NAMALWA (cell line): Measurements from ENCODE around the gene PLBD2.
"Not testable (repeated sequence)": the region's sequence is repeated elsewhere in the genome, so short reads cannot be mapped to it uniquely, and the experiment has no call there.

ENCODE experiments used
- DNase-seq: peaks from one replicate; pipeline ENCODE4 v3.0.0-alpha.2; 2015; ENCODE audit warnings: low spot score

The PLBD2 gene

DNA sequence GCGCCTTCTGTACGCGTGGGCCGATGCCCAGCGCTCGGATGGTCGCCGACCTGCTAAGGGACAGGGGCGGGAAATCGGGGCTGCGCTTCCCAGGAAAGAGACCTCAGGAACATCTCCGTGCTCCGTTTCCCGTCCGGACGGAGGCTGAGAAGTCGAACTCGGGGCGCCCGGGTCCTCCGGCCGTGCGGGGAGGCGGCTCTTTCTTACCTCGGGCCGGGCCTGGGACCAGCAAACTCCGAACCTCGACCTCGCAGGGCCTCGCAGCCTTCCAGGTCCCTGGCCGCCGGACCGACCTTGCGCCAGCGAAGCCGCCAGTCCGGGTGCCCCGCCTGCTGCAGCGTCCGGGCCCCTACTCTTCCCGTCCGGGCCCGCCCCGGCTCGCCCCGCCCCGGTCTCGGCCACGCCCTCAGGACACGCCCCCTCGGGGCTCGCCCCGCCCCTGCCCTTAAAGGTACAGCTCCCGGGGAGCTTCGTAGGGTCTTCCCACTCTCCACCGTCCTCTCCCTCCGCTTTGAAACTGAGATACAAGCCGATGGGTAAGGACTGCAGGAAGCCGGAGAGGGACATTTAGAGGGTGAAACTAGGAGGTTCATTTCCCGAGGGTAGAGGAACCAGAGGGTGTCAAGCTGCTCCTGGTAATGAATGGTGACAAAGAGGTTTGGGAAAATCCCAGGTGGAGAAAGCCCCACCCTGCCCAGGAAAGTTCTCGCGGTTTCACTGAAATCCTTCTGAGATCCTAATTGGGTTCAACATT lies 23.4 kb upstream of the PLBD2 start, which contains the start of gene SLC8B1:
Gene SLC8B1, minus strand, starts transcription at position 324 of the 754 bp plus-strand sequence. CDS start 2,231 bp downstream, outside the sequence.
- peak; percentile 84 for DNase-seq

DNA sequence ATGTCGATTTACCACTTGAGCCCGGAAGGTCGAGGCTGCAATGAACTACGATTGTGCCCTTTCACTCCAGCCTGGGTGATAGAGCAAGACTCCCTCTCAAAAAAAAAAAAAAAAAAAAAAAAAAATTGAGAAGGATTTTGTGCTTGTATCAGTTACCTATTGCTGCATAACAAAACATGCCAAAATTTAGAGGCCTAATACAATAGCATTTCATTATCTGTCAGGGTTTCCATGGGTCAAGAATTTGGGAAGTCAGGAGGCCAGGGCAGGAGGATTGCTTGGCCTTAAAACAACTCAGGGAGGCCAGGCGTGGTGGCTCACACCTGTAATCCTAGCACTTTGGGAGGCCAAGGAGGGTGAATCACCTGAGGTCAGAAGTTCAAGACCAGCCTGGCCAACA lies 18.8 kb upstream of the PLBD2 start:
- no peak for DNase-seq

DNA sequence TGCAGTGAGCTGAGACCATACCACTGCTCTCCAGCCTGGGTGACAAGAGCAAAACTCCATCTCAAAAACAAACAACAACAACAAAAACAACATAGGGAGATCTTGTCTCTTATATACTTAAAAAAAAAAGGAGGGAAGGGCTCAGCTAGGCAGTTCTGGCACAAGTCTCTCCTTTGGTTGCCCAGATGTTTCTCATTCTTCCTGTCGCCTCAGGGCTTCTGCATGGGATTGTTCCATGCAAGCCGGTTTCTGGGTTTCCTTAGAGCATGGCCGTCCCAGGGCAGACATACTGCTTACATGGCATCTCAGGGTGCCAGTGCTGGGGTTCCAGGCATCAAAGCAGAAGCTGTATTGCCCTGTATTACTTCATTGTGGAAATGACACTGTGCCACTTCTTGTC lies 18.3 kb upstream of the PLBD2 start:
- no peak for DNase-seq

DNA sequence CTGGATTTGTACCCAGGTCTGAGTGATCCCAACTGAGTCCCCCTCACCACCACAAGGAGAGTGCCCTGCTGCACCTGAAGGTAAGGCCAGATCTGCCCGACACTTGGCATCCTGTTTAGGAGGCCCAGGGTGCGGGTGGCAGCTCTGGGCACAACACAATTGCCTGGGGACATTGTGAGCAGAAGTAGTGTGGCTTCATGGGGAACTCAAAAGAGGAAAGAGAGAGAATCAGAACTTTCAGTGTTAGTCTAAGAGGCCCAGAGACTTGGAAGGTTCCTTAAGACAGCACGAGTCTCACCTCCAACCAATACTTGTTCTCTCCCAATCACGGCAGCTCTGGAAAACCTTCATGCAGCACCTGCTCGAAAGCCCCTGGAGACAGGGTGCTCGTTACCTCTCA lies 16.9 kb upstream of the PLBD2 start:
- no peak for DNase-seq

DNA sequence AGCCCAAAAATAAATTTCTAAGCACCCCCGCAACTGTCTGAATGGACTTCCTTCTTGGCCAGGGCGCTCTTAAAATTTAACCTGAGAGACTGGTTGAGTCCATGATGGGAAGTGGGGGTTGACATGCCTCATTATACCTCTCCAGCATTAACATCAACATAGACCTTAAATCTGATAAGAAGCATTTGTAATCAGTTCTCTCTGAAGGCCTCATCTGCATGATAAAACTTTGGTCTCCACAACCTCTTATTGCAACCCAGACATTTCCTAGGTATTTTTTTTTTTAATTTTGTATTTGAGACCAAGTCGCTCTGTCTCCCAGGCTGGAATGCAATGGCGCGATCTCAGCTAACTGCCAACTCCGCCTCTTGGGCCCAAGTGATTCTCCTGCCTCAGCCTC lies 13.1 kb upstream of the PLBD2 start:
- no peak for DNase-seq

DNA sequence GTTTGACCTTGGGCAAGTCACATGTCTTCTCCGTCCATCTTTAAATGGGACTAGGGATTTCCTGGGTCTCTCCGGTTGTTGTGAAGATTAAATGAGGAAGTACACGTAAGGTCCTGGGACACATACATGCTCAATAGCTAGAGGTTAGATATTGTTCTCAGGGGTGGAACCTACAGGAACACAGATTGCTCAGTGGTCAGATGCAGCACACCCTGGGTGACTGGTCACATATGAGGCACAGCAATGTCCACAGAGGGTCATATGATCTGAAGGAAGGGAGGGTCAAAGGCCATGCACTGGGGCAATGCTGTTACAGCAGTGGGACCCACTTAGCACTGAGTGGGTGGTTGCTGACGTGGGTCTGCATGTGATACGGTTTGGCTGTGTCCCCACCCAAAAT lies 12.0 kb upstream of the PLBD2 start:
- DNase-seq, result no peak

DNA sequence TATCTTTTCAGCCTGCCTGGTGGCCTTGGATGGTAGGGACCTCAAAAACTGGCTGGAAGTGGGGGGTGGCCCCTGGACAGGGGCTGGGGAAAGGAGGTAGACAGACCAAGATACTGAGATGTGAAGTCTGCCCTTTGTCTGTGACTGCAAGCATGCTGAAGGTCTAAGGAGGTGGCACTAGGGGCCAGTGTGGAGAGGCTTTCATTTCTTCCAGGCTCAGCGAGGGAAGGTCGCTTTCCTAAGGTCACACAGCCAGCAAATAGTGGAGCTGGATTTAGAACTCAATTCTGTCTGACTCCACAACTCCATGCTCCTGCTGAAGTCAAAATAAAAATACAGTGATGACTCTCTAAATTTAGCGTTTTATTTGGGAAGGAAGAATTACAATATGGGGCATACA lies 11.3 kb upstream of the PLBD2 start:
- DNase-seq, result no peak

DNA sequence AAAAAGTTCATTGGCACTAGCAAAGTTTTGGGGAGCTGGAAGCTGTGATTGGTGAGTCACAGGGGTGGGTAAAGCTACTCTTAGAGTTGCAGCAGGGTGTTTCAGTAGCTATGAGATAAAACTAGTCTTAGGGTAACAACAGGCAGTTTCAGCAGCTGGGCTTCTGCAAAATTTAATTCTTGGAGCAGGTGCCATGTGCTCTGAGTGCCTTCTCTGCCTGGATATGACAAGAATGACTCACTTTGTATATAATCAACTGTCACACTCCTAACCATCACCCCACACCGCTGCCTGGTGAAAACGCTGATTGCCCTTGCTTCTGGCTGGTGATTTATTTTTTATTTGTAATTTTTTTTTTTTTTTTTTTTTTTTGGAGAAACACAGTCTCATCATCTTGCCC lies 10.5 kb upstream of the PLBD2 start:
- DNase-seq, result no peak

DNA sequence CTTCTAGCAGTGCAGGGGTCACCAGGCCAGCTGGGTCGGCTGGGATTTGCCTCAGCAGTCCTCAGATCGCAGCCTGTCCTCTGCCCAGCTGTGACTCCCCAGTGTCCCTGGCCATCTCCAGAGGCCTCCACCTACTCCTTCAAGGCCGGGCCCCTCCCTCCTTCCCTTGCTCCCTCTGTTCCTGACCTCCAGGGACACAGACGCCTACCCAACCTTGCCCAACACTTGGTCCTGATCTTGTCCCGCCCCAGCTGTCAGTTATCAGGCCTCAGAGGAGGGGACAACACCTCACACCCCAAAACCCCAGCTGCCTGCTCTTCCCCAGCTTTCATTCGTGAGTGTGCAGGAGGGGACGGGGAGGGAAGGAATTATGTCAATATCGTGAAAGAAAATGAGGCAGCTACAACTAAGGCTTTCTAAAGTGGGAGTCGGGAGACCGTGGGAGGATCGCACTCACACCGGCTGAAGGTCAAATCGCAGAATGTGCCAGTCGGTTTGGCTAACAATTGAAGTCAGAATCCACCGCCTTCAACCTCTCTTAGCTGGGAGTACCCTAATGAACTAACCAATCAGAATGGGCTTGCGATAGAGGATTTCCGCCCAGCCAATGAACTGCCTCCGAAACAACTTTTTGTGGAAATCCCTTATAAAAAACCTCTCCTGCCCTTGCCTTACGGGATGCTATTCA lies 9.4 kb upstream of the PLBD2 start:
- no peak for DNase-seq

DNA sequence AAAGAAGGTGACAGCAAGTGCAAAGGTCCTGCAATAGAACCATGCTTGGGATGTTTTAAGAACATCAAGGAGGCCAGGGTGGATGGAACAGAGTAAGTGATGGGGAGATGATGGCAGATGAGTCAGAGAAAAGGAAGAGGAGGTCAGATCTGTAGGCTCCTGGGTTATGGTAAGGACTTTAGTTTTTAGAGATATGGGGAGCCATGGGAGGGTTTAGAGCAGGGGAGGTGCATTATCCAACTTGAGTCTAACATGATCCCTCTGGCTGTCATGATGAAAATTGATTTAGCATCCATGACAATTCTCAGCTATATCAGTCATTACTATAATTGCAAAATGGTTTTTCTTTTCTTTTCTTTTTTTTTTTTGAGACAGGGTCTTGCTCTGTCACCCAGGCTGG lies 7.3 kb upstream of the PLBD2 start:
- DNase-seq, result no peak

DNA sequence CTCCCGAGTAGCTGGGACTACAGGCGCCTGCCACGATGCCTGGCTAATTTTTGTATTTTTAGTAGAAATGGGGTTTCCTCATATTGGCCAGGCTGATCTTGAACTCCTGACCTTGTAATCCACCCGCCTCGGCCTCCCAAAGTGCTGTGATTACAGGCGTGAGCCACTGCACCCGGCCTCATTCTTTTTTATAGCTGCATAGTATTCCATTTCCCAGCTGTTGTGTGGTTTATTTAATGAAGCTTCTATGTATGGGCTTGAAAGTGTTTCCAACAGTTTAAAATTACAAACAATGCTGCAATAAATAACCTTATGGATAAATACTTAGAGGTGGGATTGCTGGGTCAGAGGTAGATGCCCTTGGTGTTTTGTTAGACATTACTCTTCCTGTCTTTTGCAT lies 4.2 kb upstream of the PLBD2 start:
- not testable (repeated sequence) for DNase-seq

DNA sequence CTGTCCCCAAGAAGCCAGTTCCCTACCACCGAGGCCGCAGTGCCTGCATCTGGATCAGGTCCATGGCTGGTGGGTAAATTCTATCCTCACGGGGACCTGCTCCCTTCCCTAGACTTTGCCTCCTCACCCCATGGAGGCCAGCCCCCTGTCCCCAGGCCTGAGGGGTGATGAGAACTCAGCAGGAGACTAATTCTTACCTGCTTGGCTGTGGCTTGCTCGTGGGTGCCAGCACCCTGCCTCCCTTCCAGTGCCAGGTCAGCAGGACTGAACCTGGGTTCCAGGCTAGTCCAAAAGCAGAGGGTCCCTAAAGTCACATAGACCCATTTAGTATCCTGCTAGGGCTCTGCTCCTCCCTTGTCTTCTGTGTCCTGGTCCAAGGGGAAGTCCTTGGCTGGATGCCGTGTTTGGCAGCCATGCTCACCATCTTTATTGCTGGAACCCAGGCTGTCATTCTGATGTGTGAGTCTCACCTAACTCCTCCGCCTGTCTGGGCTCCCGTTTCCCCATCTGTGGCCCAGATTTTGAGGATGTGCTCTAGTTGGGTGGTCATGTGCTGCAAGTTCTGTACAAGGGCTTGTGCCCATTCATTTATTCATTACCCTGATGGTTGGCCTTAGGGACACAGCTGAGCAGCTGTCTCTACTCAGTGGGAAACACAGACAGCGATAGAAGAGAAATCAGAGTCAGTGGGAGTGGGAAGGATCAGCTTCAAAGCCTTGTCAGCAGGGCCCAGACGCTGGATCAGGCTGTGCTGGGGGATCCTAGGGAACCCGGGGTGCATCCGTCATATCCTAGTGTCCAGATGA lies 949 bp downstream of the PLBD2 start:
- no peak for DNase-seq

DNA sequence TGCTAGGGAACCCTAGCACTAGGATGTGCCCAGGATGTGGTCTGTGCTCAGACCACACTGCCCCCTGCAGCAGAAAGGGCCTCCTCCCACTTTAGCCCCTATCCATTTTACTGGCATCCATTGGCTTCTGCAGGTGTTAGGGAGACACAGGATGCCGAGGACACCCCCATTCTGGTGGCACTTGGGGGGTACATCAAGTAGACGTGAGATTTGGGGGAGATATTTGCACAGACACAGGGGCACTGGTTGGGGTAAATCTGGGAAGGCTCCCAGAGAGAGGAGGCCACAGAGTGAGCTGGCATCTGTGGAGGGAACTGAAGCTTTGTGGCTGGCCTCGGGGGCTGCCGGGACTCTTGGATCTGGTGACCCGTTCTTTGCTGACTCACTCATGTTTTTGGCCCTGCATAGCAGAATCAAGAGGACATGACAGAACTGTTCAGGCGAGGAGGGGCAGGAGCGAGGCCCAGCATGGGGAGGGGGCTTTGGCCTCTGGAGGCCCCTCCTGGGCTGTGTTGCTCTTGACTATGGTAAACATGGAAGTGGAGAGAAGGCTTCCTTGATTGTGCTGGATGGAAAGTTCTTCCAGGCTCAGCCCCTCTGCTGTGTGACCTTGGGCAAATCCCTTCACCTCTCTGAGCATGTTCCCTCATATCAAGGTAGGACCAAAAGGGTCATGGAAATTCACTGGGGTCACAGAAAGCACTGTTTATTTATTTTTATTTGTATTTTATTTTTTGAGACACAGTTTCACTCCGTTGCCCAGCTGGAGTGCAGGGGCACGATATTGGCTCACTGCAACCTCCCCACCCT lies 1.8 kb downstream of the PLBD2 start:
- DNase-seq, result no peak

DNA sequence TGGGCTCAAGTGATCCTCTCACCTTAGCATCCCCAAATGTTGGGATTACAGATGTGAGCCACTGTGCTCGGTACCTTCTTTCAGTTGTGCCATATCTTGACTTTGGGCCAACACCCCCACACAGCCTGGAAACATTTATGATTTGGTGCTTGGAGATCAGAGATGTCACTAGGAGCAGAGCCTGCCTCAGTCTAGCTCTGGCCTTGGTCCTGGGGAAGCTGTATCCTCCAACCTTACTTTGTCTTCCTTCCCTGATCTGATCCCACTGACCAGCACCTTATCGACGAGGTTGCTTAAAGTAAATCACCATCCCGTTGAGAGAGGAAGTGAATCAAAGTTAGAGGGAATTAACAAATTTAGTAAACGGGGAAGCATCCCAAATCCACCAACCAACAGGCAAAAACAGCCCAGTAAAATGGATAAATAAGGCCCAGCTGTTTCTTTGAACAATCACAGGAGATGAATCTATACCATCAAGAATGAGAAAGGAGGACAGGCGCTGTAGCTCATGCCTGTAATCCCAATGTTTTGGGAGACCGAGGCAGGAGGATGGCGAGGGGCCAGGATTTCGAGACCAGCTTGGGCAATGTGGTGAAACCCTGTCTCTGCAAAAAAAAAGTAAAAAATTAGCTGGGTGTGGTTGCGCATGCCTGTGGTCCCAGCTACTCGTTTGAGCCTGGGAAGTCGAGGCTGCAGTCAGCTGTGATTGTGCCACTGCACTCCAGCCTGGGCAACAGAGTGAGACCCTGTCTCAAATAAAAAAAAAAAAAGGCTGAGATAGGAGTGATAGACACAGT lies 3.4 kb downstream of the PLBD2 start:
- DNase-seq, result no peak

DNA sequence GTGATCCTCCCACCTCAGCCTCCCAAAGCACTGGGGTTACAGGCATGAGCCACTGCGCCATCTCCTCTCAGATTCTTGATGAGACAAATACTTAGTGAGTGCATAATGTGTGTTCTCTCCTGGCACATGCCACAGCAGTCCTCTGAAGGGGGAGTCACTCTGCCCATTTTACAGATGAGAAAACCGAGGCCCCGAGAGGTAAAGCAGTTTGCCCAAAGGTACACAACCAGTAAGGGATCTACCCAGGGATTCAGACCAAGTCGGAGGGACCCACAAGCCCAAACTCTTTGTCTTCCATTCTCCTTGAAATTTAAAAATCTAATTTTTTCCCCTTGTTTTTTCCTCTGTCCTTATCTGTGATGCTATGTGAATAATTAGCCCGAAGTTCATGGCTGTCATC lies 6.3 kb downstream of the PLBD2 start:
- no peak for DNase-seq

DNA sequence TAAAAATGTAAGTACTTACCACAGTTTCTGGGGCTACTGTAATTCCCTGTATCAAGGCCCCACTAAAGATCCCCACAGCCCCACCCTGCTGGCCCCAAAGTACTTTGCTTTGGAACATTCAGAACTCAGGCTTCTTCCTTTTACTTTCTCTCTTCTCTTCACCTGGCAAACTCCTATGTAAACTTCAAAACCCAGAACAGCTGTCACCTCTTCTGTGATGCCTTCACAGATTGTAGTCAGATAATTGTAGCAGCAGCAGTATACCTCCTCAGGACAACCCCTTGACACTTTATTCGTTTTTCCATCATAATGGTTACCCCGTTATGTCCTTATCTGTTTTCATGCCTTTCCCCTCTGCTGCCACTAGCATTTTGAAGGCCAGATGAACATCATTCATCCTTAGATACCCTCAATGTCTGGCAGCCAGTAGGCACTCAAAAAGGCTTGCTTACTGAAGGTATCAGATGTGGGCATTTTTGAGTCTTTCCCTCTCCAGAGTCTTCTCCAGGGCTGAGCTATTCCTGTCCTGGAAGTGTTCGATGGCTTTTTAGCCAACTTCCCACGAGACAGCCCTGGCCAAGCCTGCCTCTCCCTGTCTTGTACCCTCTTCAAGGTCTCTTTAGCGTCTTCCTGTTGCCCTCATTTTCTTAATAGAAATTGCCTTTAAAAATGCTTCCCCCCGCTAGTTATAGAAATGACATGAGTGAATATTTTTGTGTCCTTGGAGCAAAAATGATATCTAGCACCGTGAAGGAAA lies 7.4 kb downstream of the PLBD2 start:
- no peak for DNase-seq

DNA sequence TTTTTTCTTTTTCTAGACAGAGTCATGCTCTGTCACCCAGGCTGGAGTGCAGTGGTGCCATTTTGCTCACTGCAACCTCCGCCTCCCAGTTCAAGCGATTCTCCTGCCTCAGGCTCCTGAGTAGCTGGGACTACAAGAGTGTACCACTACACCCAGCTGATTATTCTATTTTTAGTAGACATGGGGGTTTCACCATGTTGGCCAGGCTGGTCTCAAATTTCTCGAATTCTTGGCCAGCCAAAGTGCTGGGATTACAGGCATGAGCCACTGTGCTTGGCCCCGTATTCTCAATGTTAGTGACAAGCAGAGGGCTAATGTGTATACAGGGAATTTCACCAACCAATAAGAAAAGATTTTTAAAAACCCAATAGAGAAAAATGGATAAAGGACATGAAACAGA lies 8.4 kb downstream of the PLBD2 start:
- no peak for DNase-seq

DNA sequence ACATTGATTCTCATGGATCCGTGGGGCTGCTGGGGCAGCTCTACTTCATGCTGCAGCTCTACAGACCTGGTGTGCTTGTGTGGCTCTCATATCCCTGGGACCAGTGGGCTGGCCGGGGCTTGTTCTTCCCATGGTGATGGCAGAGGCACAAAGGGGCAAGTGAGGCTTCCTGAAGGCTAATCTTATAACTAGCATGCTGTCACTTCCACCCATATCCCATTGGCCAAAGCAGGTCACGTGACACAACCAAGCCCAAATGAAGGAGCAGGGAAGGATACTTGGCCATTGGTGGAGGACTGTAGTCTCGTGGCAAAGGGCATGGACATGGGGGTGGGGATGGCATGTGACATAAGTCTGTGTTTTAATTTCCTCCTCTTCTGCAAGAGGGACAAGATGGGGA lies 9.9 kb downstream of the PLBD2 start:
- DNase-seq, result no peak

DNA sequence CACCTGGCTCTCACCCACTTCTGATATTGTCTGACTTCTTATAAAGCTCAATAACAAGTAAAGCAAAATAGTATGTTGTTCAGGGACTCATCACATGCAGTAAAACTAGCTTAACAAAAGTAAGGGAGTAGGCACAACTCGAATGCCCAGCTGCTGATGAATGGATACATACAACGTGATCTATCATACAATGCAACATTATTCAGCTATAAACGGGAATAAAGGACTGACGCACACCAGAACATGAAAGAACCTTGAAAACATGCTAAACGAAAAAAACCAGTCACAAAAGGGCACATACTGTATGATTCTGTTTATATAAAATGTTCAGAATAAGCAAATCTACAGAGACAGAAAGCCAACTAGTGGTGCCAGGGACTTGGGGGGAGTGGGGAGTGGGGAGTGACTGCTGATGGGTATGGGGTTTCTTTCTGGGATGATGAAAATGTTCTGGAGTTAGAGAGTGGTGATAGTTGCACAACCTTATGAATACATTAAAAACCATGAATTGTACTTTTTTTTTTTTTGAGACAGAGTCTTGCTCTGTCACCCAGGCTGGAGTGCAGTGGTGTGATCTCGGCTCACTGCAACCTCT lies 11.1 kb downstream of the PLBD2 start:
- no peak for DNase-seq
